T-helper 17 cell (primary cell): ENCODE data around the gene FOXO3. TPM values are rescaled to one million over a fixed set of nuclear protein-coding genes. Genes with fewer than 3 reads are reported as not detected.

Experiments used
- ATAC-seq: fragments of 150-1000 bp; cut with Tn5 transposase; 2 replicates; pipeline ENCODE4 v1.10.0; 2021; ENCODE audit warnings: mild to moderate bottlenecking, moderate library complexity
- DNase-seq, 3 donors: peaks; one replicate each; pipeline versions ENCODE4 v3.0.0 to v3.0.0-alpha.2; 2020 to 2021
- H3K9me3 ChIP-seq: one replicate; pipeline ENCODE4 v1.7.0; 2013; ENCODE audit warnings: low read length, mild to moderate bottlenecking; ENCODE audit not compliant: control insufficient read depth, poor library complexity, severe bottlenecking
- H3K27ac Mint-ChIP-seq: one replicate; pipeline ENCODE4 v1.8.0; 2022; ENCODE audit warnings: mild to moderate bottlenecking, moderate library complexity, mixed read lengths
- H3K27me3 Mint-ChIP-seq: one replicate; pipeline ENCODE4 v1.8.0; 2022; ENCODE audit warnings: mixed read lengths
- H3K36me3 Mint-ChIP-seq: one replicate; pipeline ENCODE4 v1.8.0; 2022; ENCODE audit warnings: low read depth, mixed read lengths
- H3K4me1 Mint-ChIP-seq: one replicate; pipeline ENCODE4 v1.8.0; 2022; ENCODE audit warnings: mild to moderate bottlenecking, mixed read lengths
- H3K4me3 Mint-ChIP-seq: one replicate; pipeline ENCODE4 v1.8.0; 2022; ENCODE audit warnings: mild to moderate bottlenecking, moderate library complexity, mixed read lengths
- total RNA-seq, 4 donors: library from RNA in 2 of 4; stranded (reverse) in 2 of 4; gene quantifications; one replicate each; pipeline ENCODE4 v1.2.3 and lab custom pipeline; 2022 to 2026

Gene FOXO3
- total RNA-seq, 2 donors from 2014 or later, result 22.6 to 34.1 TPM

GRCh38 chr6:108585921-108586536, 25.3 kb downstream of the FOXO3 start:
- Mint-ChIP-seq H3K27ac (no peak overlapping the region), H3K27me3 (no peaks in the 10 kb centered on the region), H3K4me1 (peaks cover 45% of the 10 kb centered on the region), H3K4me3 (no peak overlapping the region), H3K36me3 (no peaks in the 10 kb centered on the region)
- H3K9me3 ChIP-seq, result no peaks in the 10 kb centered on the region
- DNase-seq, result no peak
- ATAC-seq, result no peak

GRCh38 chr6:108587258-108588059, 26.7 kb downstream of the FOXO3 start:
- no peak for DNase-seq
- Mint-ChIP-seq H3K4me3 (no peak overlapping the region), H3K4me1 (peaks cover 48% of the 10 kb centered on the region), H3K27ac (peak overlapping the region; percentile 73), H3K36me3 (no peaks in the 10 kb centered on the region), H3K27me3 (no peaks in the 10 kb centered on the region)
- ATAC-seq, result no peak
- no peaks in the 10 kb centered on the region for H3K9me3 ChIP-seq

- H3K9me3 ChIP-seq, result no peaks in the 10 kb centered on the region
- H3K27me3 Mint-ChIP-seq, result no peaks in the 10 kb centered on the region
- no peak overlapping the region for H3K4me3 Mint-ChIP-seq
- H3K4me1 Mint-ChIP-seq, result peaks cover 53% of the 10 kb centered on the region
- H3K36me3 Mint-ChIP-seq, result no peaks in the 10 kb centered on the region
- peak overlapping the region; percentile 73 for H3K27ac Mint-ChIP-seq
- no peak for ATAC-seq
- no peak for DNase-seq
These were observed 27.9 kb downstream of the FOXO3 start for GRCh38 chr6:108588586-108588985.

- Mint-ChIP-seq H3K4me3 (peak overlapping the region; percentile 67), H3K4me1 (peaks cover 51% of the 10 kb centered on the region), H3K36me3 (no peaks in the 10 kb centered on the region), H3K27me3 (no peaks in the 10 kb centered on the region), H3K27ac (peak overlapping the region; percentile 73)
- DNase-seq (no peak), ATAC-seq (peak; percentile 22)
- H3K9me3 ChIP-seq, result no peaks in the 10 kb centered on the region
These were observed 28.6 kb downstream of the FOXO3 start for GRCh38 chr6:108589244-108589791.

- Mint-ChIP-seq H3K36me3 (no peaks in the 10 kb centered on the region), H3K27ac (no peak overlapping the region), H3K27me3 (no peaks in the 10 kb centered on the region), H3K4me1 (peaks cover 52% of the 10 kb centered on the region), H3K4me3 (no peak overlapping the region)
- no peak for DNase-seq
- H3K9me3 ChIP-seq, result no peaks in the 10 kb centered on the region
- ATAC-seq, result no peak
These were observed 30.5 kb downstream of the FOXO3 start for GRCh38 chr6:108591040-108591816.

GRCh38 chr6:108592371-108593337, 31.9 kb downstream of the FOXO3 start:
- Mint-ChIP-seq H3K36me3 (no peaks in the 10 kb centered on the region), H3K27ac (no peak overlapping the region), H3K4me3 (peak overlapping the region; percentile 19), H3K4me1 (peaks cover 48% of the 10 kb centered on the region), H3K27me3 (no peaks in the 10 kb centered on the region)
- H3K9me3 ChIP-seq, result no peaks in the 10 kb centered on the region
- DNase-seq (peak in 2 of 3 donors; percentile 19 to 21), ATAC-seq (peak; percentile 93)

- Mint-ChIP-seq H3K36me3 (no peaks in the 10 kb centered on the region), H3K27ac (peak overlapping the region; percentile 59), H3K4me1 (peaks cover 45% of the 10 kb centered on the region), H3K4me3 (no peak overlapping the region), H3K27me3 (no peaks in the 10 kb centered on the region)
- ATAC-seq (no peak), DNase-seq (no peak)
- no peaks in the 10 kb centered on the region for H3K9me3 ChIP-seq
These were observed 33.4 kb downstream of the FOXO3 start for GRCh38 chr6:108594151-108594550.

- DNase-seq, result no peak
- no peak for ATAC-seq
- Mint-ChIP-seq H3K27me3 (no peaks in the 10 kb centered on the region), H3K4me1 (peaks cover 40% of the 10 kb centered on the region), H3K36me3 (no peaks in the 10 kb centered on the region), H3K27ac (peak overlapping the region; percentile 59), H3K4me3 (no peak overlapping the region)
- H3K9me3 ChIP-seq, result no peaks in the 10 kb centered on the region
These were observed 33.9 kb downstream of the FOXO3 start for GRCh38 chr6:108594640-108595039.

GRCh38 chr6:108596956-108597355, 36.2 kb downstream of the FOXO3 start:
- Mint-ChIP-seq H3K4me1 (peaks cover 37% of the 10 kb centered on the region), H3K36me3 (no peaks in the 10 kb centered on the region), H3K27ac (no peak overlapping the region), H3K4me3 (no peak overlapping the region), H3K27me3 (no peaks in the 10 kb centered on the region)
- no peaks in the 10 kb centered on the region for H3K9me3 ChIP-seq
- DNase-seq, result no peak
- ATAC-seq, result no peak

- Mint-ChIP-seq H3K4me1 (peaks cover 32% of the 10 kb centered on the region), H3K27me3 (no peaks in the 10 kb centered on the region), H3K27ac (peak overlapping the region; percentile 16), H3K4me3 (peak overlapping the region; percentile 51), H3K36me3 (no peaks in the 10 kb centered on the region)
- ATAC-seq, result no peak
- H3K9me3 ChIP-seq, result no peaks in the 10 kb centered on the region
- no peak for DNase-seq
These were observed 37.0 kb downstream of the FOXO3 start for GRCh38 chr6:108597572-108598304.

GRCh38 chr6:108598305-108598863, 37.7 kb downstream of the FOXO3 start:
- Mint-ChIP-seq H3K27ac (peak overlapping the region; percentile 16), H3K4me3 (peak overlapping the region; percentile 51), H3K36me3 (no peaks in the 10 kb centered on the region), H3K27me3 (no peaks in the 10 kb centered on the region), H3K4me1 (peaks cover 29% of the 10 kb centered on the region)
- no peaks in the 10 kb centered on the region for H3K9me3 ChIP-seq
- DNase-seq (no peak), ATAC-seq (no peak)
